Left lung (tissue), 10 donors: ENCODE measurements around the gene PCBP1. TPM values are rescaled to one million over a fixed set of nuclear protein-coding genes. Genes with fewer than 3 reads are reported as not detected.
"Not testable (repeated sequence)": the region's sequence is repeated elsewhere in the genome, so short reads cannot be mapped to it uniquely, and the experiment has no call there.

Experiments used
- ATAC-seq: fragments of 200-7000 bp; cut with Tn5 transposase; one replicate; pipeline ENCODE4 v1.9.1; 2020; ENCODE audit warnings: moderate library complexity
- DNase-seq, 4 donors: peaks; one replicate each; pipeline ENCODE4 v3.0.0-alpha.2; 2013 to 2020
- H3K27ac ChIP-seq, 2 donors: fragments of 200-600 bp; sonication (generic) in 1 of 2; one replicate each; pipeline versions ENCODE4 v1.5.0 to v1.8.0; 2020 to 2021
- H3K27me3 ChIP-seq, 2 donors: fragments of 200-600 bp; sonication (generic) in 1 of 2; one replicate each; pipeline versions ENCODE4 v1.5.0 to v1.8.0; 2020 to 2021
- H3K36me3 ChIP-seq, 2 donors: fragments of 200-600 bp; sonication (generic) in 1 of 2; one replicate each; pipeline versions ENCODE4 v1.5.0 to v1.8.0; 2020 to 2021
- H3K4me1 ChIP-seq, 2 donors: fragments of 200-600 bp; one replicate each; pipeline ENCODE4 v1.8.0; 2021
- H3K4me3 ChIP-seq, 2 donors: fragments of 200-600 bp; sonication (generic) in 1 of 2; one replicate each; pipeline versions ENCODE4 v1.5.0 to v1.8.0; 2020 to 2021; ENCODE audit warnings: mild to moderate bottlenecking in 1 of 2
- H3K9me3 ChIP-seq, 2 donors: fragments of 200-600 bp; sonication (generic) in 1 of 2; one replicate each; pipeline versions ENCODE4 v1.5.0 to v1.8.0; 2020 to 2021
- CTCF ChIP-seq, 2 donors: fragments of 200-600 bp; sonication (generic) in 1 of 2; IDR thresholded peaks; one replicate each; pipeline versions ENCODE4 v1.5.0 to v1.8.0; 2021; ENCODE audit warnings: antibody characterized with exemption in 2 of 2
- intact Hi-C, 2 donors: fragments of 100-400 bp; cut with DNase I; formaldehyde crosslinking; loops; one replicate each; pipeline versions ENCODE4 v1.11.2 to v1.14.2; 2022
- polyA plus RNA-seq, 6 donors: library from polyadenylated mRNA; unstranded; fragments of 120-200 nt; gene quantifications; one replicate each; pipeline ENCODE4 v1.2.1, GENCODE V29; 2013; ENCODE audit not compliant: insufficient read length in 6 of 6
- total RNA-seq, 2 donors: library from RNA; stranded (reverse); fragmentation: NEBNext Ultra II Directional; extraction: Animal tissue kit (Norgen Biotek cat#: 25700); gene quantifications; one replicate each; pipeline ENCODE4 v1.2.1, GENCODE V29; 2021
- donor health status: DM: no; HTN: yes; CAD: no.
- donor health status: DM: no; HTN: no; CAD: no.

Gene PCBP1
- total and polyA plus RNA-seq, 8 donors, result 172 to 404 (median 226) TPM

GRCh38 chr2:70047451-70047850 is 39.8 kb upstream of the PCBP1 start:
- Histone ChIP-seq H3K36me3 (peaks cover 0 to 40% of the 10 kb centered on the region in 2 donors), H3K27me3 (no peaks in the 10 kb centered on the region), H3K27ac (peak overlapping the region; percentile 40 to 95), H3K4me1 (peaks cover 0 to 53% of the 10 kb centered on the region in 2 donors), H3K9me3 (no peaks in the 10 kb centered on the region), H3K4me3 (no peak overlapping the region)
- ATAC-seq, result peak; percentile 38
- DNase-seq, result no peak
- intact Hi-C loops, result no loop called here
- no peak for TF ChIP-seq CTCF (IDR thresholded peaks at IDR 0.05)

DNA sequence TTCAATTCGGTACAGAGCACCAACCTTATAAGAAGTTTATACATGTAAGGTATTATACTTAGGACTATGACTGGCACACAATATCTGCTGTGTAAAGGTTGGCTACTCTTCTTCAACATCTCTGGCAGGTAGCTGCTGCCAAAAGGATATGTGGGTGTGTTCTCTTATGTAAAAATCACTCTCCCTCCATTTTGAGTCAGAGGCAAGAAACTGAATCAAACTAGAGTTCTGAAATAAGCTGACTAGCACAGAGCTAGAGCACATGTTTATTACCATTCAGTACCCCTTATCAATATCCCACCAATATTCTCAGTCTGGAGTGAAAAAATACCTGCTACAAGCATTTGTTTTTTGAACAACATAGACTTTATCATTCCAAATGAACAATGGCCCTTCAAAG is 38.0 kb upstream of the PCBP1 start:
- Histone ChIP-seq H3K36me3 (peaks cover 0 to 53% of the 10 kb centered on the region in 2 donors), H3K9me3 (no peaks in the 10 kb centered on the region)
- intact Hi-C loops, result no loop called here

GRCh38 chr2:70050631-70051425 is 36.4 kb upstream of the PCBP1 start:
- TF ChIP-seq CTCF (IDR thresholded peaks at IDR 0.05), result no peak
- intact Hi-C loops, result no loop called here
- ATAC-seq (no peak), DNase-seq (no peak)
- H3K36me3 ChIP-seq, result peaks cover 0 to 67% of the 10 kb centered on the region in 2 donors
- H3K27ac ChIP-seq, result no peak overlapping the region
- H3K9me3 ChIP-seq, result no peaks in the 10 kb centered on the region
- H3K4me1 ChIP-seq, result peaks cover 0 to 25% of the 10 kb centered on the region in 2 donors
- H3K27me3 ChIP-seq, result no peaks in the 10 kb centered on the region
- no peak overlapping the region for H3K4me3 ChIP-seq

More for the DNA sequence above, 38.0 kb upstream of the PCBP1 start:
- no peak for TF ChIP-seq CTCF (IDR thresholded peaks at IDR 0.05)
- Histone ChIP-seq H3K27me3 (no peaks in the 10 kb centered on the region), H3K27ac (no peak overlapping the region), H3K4me1 (peaks cover 0 to 41% of the 10 kb centered on the region in 2 donors), H3K4me3 (no peak overlapping the region)
- no peak for DNase-seq
- ATAC-seq, result no peak

- H3K27me3 ChIP-seq, DNase-seq, ATAC-seq, H3K27ac ChIP-seq, H3K9me3 ChIP-seq, H3K4me3 ChIP-seq, intact Hi-C loops, H3K4me1 ChIP-seq: not testable (repeated sequence)
- peaks cover 0 to 63% of the 10 kb centered on the region in 2 donors for H3K36me3 ChIP-seq
Measured at GRCh38 chr2:70055259-70055658, 32.0 kb upstream of the PCBP1 start.

- H3K4me3 ChIP-seq, result no peak overlapping the region
- no peak overlapping the region for H3K27ac ChIP-seq
- no peak for ATAC-seq
- H3K27me3 ChIP-seq, result no peaks in the 10 kb centered on the region
- peaks cover 0 to 69% of the 10 kb centered on the region in 2 donors for H3K36me3 ChIP-seq
- intact Hi-C loops, result no loop called here
- no peak for TF ChIP-seq CTCF (IDR thresholded peaks at IDR 0.05)
- no peak for DNase-seq
- H3K4me1 ChIP-seq, result no peaks in the 10 kb centered on the region
- H3K9me3 ChIP-seq, result no peaks in the 10 kb centered on the region
Measured at GRCh38 chr2:70061317-70061716, 26.0 kb upstream of the PCBP1 start.
